Muscle layer of duodenum (tissue), 2 donors: ENCODE measurements around the gene RFNG.

Experiments
- H3K27ac ChIP-seq: one replicate; pipeline ENCODE4 v1.7.0; 2013; ENCODE audit warnings: mild to moderate bottlenecking, low read length
- H3K27me3 ChIP-seq: one replicate; pipeline ENCODE4 v1.7.0; 2013; ENCODE audit warnings: low read depth, mild to moderate bottlenecking, control low read depth, low read length
- H3K36me3 ChIP-seq, 2 donors: one replicate each; pipeline ENCODE4 v1.7.0; 2013; ENCODE audit warnings: low read length in 2 of 2, control low read depth in 1 of 2, mild to moderate bottlenecking in 1 of 2; ENCODE audit not compliant: insufficient read depth in 2 of 2, control insufficient read depth in 1 of 2
- H3K4me1 ChIP-seq, 2 donors: one replicate each; pipeline ENCODE4 v1.7.0; 2013; ENCODE audit warnings: low read length in 2 of 2, mild to moderate bottlenecking in 2 of 2, control low read depth in 1 of 2, moderate library complexity in 1 of 2; ENCODE audit not compliant: insufficient read depth in 2 of 2, control insufficient read depth in 1 of 2
- H3K4me3 ChIP-seq, 2 donors: one replicate each; pipeline ENCODE4 v1.7.0; 2013; ENCODE audit warnings: low read length in 2 of 2, low read depth in 1 of 2, mild to moderate bottlenecking in 1 of 2
- H3K9me3 ChIP-seq, 2 donors: one replicate each; pipeline ENCODE4 v1.7.0; 2013; ENCODE audit warnings: low read length in 2 of 2, control low read depth in 1 of 2, mild to moderate bottlenecking in 1 of 2; ENCODE audit not compliant: control insufficient read depth in 1 of 2
- donor health status: healthy.

RFNG gene

GRCh38 chr17:82004517-82005455, 46.8 kb downstream of the RFNG start:
- Histone ChIP-seq H3K27me3 (no peaks in the 10 kb centered on the region), H3K4me1 (peaks cover 0 to 34% of the 10 kb centered on the region in 2 donors), H3K36me3 (peaks cover 0 to 8% of the 10 kb centered on the region in 2 donors), H3K9me3 (no peaks in the 10 kb centered on the region), H3K4me3 (no peak overlapping the region), H3K27ac (no peak overlapping the region)

- H3K36me3 ChIP-seq, result peaks cover 0 to 3% of the 10 kb centered on the region in 2 donors
- no peak overlapping the region for H3K27ac ChIP-seq
- H3K9me3 ChIP-seq, result no peaks in the 10 kb centered on the region
- no peak overlapping the region for H3K4me3 ChIP-seq
- no peaks in the 10 kb centered on the region for H3K27me3 ChIP-seq
- peaks cover 0 to 34% of the 10 kb centered on the region in 2 donors for H3K4me1 ChIP-seq
These were observed 47.9 kb downstream of the RFNG start for GRCh38 chr17:82003411-82004381.

DNA sequence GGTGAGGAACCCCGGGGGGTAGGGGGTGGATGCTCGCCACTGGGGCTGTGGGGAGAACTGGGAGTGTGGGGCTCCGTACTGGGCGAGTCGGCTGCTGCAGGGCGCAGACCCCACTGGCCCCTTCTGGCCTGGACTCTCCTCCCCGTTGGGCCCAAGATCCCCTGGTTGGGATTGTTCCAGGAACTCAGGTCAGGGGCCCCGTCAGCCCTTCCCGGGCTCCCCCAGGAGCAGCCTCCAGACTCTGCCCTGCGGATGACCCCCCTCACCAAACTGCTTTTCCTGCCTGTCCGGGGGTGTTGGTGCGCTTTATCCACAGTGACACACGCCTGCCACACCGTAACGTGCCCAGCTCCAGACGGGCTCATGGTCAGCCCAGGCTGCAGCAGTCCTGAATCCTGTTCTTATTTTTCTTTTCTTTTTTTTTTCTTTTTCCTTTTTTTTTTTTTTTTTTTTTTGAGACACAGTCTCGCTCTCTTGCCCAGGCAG, 50.0 kb downstream of the RFNG start:
- Histone ChIP-seq H3K36me3 (peaks cover 0 to 2% of the 10 kb centered on the region in 2 donors), H3K27ac (no peak overlapping the region), H3K4me3 (no peak overlapping the region), H3K4me1 (peaks cover 0 to 30% of the 10 kb centered on the region in 2 donors), H3K9me3 (no peaks in the 10 kb centered on the region), H3K27me3 (no peaks in the 10 kb centered on the region)

DNA sequence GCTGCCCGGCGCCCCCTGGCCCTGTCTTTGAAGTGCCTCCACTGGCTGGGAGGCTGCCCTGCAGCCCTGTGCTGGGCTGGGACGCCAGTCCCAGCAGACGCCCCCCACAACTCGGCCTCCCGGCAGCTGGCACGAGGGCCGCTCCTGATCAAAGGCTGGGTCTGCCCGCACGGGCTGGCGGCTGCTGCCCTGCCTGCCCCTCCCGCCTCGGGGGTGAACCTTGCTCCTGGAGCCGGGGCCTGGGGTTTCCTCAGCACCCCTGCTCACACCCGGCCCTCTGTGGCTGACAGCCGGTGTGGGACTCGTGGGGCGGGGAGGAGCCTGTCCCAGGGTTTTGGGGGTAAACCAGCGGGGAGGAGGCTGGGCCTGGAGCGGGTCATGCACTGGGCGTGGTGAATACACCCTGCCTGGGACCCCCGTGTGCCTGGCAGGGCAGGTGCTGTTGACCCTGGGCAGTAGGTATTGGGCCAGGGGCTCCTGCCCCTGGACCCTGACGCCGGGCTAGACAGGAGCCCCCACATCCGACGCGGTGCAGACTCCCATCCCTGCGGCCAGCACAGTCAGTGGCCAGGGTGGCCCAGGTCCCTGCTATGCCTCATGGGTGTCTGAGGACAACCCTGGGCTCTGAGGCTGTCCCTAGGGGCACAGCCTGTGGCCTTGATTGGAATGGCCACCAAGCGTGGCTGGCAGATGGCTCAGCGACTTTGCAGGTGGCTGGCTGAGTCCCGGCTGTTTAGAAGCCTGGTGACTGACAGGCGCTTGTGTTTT, 50.6 kb downstream of the RFNG start:
- no peak overlapping the region for H3K4me3 ChIP-seq
- H3K36me3 ChIP-seq, result peaks cover 0 to 9% of the 10 kb centered on the region in 2 donors
- H3K27me3 ChIP-seq, result no peaks in the 10 kb centered on the region
- H3K27ac ChIP-seq, result no peak overlapping the region
- peaks cover 0 to 23% of the 10 kb centered on the region in 2 donors for H3K4me1 ChIP-seq
- H3K9me3 ChIP-seq, result no peaks in the 10 kb centered on the region

DNA sequence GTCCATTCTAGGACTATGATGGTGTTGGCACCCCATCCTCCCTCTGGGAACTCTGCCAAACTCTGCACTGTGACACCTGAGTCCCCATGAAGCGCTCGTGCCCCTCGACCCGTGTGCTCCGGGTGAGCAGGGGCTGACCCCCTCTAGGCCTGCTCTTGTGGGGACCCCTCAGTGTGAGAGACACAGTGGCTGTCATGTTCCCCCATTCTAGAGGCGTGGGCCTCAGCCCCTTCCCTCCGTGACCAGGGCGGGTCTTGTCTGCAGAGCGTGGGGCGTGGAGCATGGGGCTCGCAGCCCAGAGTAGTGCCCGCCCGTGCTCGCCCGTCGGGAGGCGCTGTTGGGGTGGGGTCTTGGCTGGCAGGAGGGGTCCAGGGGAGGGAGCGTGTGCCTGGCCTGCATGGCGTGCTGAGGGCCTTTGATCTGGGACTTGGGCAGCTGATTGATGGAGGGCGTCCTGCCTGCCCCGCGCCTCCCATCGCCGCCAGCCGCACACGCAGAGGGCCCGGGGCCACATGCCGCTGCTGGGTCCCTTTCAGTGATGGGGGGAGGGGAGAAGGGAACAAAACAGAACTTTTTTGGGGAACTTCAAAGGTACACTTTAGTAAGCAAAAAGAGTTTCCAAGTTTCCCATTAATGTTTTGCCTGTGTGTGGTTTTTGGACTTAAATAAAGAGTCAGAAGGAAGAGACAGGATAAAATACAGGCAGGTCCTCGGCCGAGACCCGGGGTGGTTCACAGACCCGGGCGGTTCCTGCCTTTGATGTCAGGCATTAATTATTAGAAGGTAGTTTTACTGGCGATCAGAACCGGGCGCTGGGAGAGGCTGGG, 51.4 kb downstream of the RFNG start:
- H3K27me3 ChIP-seq, result no peaks in the 10 kb centered on the region
- H3K36me3 ChIP-seq, result peaks cover 0 to 10% of the 10 kb centered on the region in 2 donors
- no peak overlapping the region for H3K4me3 ChIP-seq
- no peaks in the 10 kb centered on the region for H3K9me3 ChIP-seq
- peaks cover 0 to 18% of the 10 kb centered on the region in 2 donors for H3K4me1 ChIP-seq
- H3K27ac ChIP-seq, result no peak overlapping the region

- Histone ChIP-seq H3K4me3 (no peak overlapping the region), H3K36me3 (peaks cover 0 to 10% of the 10 kb centered on the region in 2 donors), H3K27ac (no peak overlapping the region), H3K4me1 (peaks cover 0 to 17% of the 10 kb centered on the region in 2 donors), H3K27me3 (no peaks in the 10 kb centered on the region), H3K9me3 (no peaks in the 10 kb centered on the region)
These were observed 52.0 kb downstream of the RFNG start for GRCh38 chr17:81999587-81999975.

DNA sequence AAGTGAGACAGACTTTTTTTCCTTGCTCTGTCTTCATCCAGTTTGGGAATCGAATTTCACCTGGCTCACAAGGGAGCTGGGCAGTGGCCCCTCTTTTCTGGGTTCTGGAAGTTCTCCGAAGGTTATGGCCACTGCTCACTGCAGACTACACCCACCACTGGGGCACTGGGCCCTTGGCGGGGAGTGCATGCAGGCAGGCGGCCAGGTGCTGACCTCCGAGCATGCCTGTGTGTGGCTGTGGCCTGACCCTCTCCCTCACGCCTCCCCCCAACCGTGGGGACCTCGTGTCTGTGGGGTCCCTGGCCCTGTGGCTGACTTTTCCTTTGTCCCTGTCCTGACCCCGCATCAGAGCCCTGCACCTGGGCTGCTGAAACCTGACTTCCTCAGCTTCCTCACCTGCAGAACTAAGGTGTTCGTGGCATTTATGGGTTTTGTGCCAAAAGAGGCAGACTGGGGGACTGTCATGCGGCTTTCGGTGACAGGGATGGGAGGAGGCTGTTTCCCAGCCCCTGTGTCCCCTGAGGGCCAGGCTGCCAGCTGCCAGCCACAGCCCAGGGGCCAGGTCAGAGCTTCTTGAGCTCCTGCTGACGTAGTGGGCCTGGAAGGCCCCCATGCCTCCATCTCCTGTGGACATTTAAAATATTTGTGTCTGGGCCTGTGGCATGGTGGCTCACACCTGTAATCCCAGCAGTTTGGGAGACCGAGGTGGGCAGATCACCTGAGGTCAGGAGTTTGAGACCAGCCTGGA, 52.7 kb downstream of the RFNG start:
- H3K36me3 ChIP-seq, result peaks cover 0 to 10% of the 10 kb centered on the region in 2 donors

DNA sequence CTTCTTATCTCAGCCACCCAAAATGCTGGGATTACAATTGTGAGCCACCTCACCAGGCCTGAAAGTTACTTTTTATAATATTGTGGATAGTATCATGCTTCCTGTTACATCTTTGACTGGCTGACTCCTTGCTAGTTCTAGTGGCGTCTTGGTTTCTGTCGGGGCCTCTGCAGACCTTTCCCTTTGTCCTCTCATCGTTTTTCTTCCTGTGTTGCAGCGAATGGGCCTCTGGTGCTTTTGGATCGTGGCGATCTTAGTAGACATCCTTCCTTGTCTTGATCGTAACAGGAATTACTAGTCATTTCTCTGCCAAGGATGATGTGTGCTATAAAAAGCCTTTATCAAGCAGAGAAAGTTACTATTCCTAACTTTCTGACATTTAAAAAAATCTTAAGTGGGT, 53.4 kb downstream of the RFNG start:
- H3K27me3 ChIP-seq, result no peaks in the 10 kb centered on the region
- no peak overlapping the region for H3K27ac ChIP-seq
- peaks cover 0 to 14% of the 10 kb centered on the region in 2 donors for H3K36me3 ChIP-seq
- H3K4me1 ChIP-seq, result peaks cover 0 to 4% of the 10 kb centered on the region in 2 donors
- H3K9me3 ChIP-seq, result no peaks in the 10 kb centered on the region
- H3K4me3 ChIP-seq, result no peak overlapping the region

More for the DNA sequence above, 52.7 kb downstream of the RFNG start:
- H3K27ac ChIP-seq, result no peak overlapping the region
- H3K27me3 ChIP-seq, result no peaks in the 10 kb centered on the region
- peaks cover 0 to 10% of the 10 kb centered on the region in 2 donors for H3K4me1 ChIP-seq
- H3K4me3 ChIP-seq, result no peak overlapping the region
- no peaks in the 10 kb centered on the region for H3K9me3 ChIP-seq
